SK-N-SH (cell line): Measurements from ENCODE around the gene MAPK10.

Experiments
- EZH2phosphoT487 ChIP-seq: fragments of 200-600 bp; sonication (generic); IDR thresholded peaks from 2 replicates; pipeline ENCODE4 v1.6.1; 2017; ENCODE audit warnings: low read depth, mixed run types, mild to moderate bottlenecking, antibody characterized with exemption, moderate library complexity, borderline replicate concordance
- FOXM1 ChIP-seq: IDR thresholded peaks from 2 replicates; pipeline ENCODE4 v1.4.0; 2012; ENCODE audit warnings: low read depth, mild to moderate bottlenecking
- MEF2A ChIP-seq: IDR thresholded peaks from 2 replicates; pipeline ENCODE4 v1.4.0; 2012; ENCODE audit warnings: low read depth, borderline replicate concordance
- RCOR1 ChIP-seq: fragments of 150-350 bp; IDR thresholded peaks from 2 replicates; pipeline ENCODE4 v1.6.1; 2017; ENCODE audit warnings: antibody characterized with exemption, low read length
- TCF12 ChIP-seq: IDR thresholded peaks from 2 replicates; pipeline ENCODE4 v1.4.0; 2012
- TF ChIP-seq, protein P1 (sequence below): fragments of 200-600 bp; sonication (generic); IDR thresholded peaks from 2 replicates; pipeline ENCODE4 v1.6.1; 2017; ENCODE audit warnings: antibody characterized with exemption, mild to moderate bottlenecking, moderate library complexity
- TF ChIP-seq, protein P2 (sequence below): IDR thresholded peaks from 2 replicates; pipeline ENCODE4 v1.6.1; 2012; ENCODE audit warnings: mild to moderate bottlenecking, low read depth, low read length, moderate library complexity

DNA sequence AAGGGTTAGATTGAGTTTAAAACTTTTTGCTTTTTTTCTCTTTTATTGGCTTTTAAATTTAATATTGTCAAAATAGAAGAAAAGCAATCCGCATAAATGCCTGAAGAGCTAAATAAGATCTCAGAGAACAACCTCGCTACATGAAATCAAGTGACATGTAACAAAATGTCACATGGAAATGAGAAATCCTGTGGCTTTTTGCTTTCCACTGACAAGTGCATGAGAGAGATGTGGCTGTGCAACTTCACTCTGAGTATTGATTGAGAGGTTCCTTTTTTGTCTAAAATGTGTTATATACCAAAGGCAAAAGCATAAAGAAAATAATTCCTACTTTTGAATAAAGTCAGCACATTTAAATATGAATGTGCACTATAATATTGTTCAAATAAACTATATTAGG, 263.5 kb downstream of the MAPK10 start:
- TF ChIP-seq, protein P1, sequence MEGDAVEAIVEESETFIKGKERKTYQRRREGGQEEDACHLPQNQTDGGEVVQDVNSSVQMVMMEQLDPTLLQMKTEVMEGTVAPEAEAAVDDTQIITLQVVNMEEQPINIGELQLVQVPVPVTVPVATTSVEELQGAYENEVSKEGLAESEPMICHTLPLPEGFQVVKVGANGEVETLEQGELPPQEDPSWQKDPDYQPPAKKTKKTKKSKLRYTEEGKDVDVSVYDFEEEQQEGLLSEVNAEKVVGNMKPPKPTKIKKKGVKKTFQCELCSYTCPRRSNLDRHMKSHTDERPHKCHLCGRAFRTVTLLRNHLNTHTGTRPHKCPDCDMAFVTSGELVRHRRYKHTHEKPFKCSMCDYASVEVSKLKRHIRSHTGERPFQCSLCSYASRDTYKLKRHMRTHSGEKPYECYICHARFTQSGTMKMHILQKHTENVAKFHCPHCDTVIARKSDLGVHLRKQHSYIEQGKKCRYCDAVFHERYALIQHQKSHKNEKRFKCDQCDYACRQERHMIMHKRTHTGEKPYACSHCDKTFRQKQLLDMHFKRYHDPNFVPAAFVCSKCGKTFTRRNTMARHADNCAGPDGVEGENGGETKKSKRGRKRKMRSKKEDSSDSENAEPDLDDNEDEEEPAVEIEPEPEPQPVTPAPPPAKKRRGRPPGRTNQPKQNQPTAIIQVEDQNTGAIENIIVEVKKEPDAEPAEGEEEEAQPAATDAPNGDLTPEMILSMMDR, result no peak
- TF ChIP-seq TCF12, result no peak
- no peak for TF ChIP-seq RCOR1
- no peak for TF ChIP-seq EZH2phosphoT487
- TF ChIP-seq MEF2A, result no peak
- TF ChIP-seq FOXM1, result no peak
- TF ChIP-seq, protein P2, sequence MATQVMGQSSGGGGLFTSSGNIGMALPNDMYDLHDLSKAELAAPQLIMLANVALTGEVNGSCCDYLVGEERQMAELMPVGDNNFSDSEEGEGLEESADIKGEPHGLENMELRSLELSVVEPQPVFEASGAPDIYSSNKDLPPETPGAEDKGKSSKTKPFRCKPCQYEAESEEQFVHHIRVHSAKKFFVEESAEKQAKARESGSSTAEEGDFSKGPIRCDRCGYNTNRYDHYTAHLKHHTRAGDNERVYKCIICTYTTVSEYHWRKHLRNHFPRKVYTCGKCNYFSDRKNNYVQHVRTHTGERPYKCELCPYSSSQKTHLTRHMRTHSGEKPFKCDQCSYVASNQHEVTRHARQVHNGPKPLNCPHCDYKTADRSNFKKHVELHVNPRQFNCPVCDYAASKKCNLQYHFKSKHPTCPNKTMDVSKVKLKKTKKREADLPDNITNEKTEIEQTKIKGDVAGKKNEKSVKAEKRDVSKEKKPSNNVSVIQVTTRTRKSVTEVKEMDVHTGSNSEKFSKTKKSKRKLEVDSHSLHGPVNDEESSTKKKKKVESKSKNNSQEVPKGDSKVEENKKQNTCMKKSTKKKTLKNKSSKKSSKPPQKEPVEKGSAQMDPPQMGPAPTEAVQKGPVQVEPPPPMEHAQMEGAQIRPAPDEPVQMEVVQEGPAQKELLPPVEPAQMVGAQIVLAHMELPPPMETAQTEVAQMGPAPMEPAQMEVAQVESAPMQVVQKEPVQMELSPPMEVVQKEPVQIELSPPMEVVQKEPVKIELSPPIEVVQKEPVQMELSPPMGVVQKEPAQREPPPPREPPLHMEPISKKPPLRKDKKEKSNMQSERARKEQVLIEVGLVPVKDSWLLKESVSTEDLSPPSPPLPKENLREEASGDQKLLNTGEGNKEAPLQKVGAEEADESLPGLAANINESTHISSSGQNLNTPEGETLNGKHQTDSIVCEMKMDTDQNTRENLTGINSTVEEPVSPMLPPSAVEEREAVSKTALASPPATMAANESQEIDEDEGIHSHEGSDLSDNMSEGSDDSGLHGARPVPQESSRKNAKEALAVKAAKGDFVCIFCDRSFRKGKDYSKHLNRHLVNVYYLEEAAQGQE, result no peak
